PFSK-1 (cell line): ENCODE measurements around the gene ZNF428.

Experiments used
- FOXP2 ChIP-seq: optimal IDR thresholded peaks from 2 replicates; pipeline ENCODE3; 2011; ENCODE audit warnings: borderline replicate concordance, control low read depth, inconsistent platforms; ENCODE audit not compliant: insufficient read depth; ENCODE audit errors: extremely low read length, extremely low read depth
- POLR2AphosphoS5 ChIP-seq: IDR thresholded peaks from 2 replicates; pipeline ENCODE4 v1.6.1; 2012; ENCODE audit warnings: low read depth, mild to moderate bottlenecking, control low read depth, low read length, moderate library complexity
- SIN3A ChIP-seq: IDR thresholded peaks from 2 replicates; pipeline ENCODE4 v1.6.1; 2012; ENCODE audit warnings: mild to moderate bottlenecking, low read length, moderate library complexity, borderline replicate concordance; ENCODE audit not compliant: insufficient read depth
- TAF1 ChIP-seq: IDR thresholded peaks from 2 replicates; pipeline ENCODE4 v1.6.1; 2012; ENCODE audit warnings: low read length, control low read depth, borderline replicate concordance; ENCODE audit not compliant: insufficient read depth
- TF ChIP-seq, protein P1 (sequence below), 2 experiments: IDR thresholded peaks; 2 replicates each; pipeline versions ENCODE4 v1.6.1 to v1.8.0; 2011 to 2012; ENCODE audit warnings: low read depth in 2 of 2, low read length in 2 of 2, control low read depth in 1 of 2, inconsistent platforms in 1 of 2, mild to moderate bottlenecking in 1 of 2, moderate library complexity in 1 of 2; ENCODE audit not compliant: insufficient read depth in 1 of 2

DNA sequence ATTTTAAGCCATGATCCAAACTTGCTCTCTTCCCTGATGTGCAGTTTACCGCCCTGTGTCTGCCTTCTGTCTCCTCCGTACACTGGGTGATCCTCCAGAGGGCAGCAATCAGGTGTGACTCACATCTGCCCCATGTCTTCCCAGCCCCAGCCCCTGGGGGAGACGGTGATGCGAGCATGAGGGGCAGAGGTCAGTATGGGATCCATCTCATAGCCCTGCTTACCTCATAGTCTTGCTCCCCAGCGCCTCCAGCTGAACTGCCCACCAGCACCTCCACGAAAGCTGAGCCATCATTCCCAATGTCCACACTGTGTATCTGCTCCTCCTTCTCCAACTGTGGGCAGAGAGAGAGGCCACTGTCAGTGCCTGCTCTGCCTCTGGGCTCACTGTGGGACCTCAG, 58.7 kb downstream of the ZNF428 start:
- TF ChIP-seq FOXP2 = no peak
- no peak for TF ChIP-seq TAF1
- TF ChIP-seq POLR2AphosphoS5 = no peak
- TF ChIP-seq, protein P1, sequence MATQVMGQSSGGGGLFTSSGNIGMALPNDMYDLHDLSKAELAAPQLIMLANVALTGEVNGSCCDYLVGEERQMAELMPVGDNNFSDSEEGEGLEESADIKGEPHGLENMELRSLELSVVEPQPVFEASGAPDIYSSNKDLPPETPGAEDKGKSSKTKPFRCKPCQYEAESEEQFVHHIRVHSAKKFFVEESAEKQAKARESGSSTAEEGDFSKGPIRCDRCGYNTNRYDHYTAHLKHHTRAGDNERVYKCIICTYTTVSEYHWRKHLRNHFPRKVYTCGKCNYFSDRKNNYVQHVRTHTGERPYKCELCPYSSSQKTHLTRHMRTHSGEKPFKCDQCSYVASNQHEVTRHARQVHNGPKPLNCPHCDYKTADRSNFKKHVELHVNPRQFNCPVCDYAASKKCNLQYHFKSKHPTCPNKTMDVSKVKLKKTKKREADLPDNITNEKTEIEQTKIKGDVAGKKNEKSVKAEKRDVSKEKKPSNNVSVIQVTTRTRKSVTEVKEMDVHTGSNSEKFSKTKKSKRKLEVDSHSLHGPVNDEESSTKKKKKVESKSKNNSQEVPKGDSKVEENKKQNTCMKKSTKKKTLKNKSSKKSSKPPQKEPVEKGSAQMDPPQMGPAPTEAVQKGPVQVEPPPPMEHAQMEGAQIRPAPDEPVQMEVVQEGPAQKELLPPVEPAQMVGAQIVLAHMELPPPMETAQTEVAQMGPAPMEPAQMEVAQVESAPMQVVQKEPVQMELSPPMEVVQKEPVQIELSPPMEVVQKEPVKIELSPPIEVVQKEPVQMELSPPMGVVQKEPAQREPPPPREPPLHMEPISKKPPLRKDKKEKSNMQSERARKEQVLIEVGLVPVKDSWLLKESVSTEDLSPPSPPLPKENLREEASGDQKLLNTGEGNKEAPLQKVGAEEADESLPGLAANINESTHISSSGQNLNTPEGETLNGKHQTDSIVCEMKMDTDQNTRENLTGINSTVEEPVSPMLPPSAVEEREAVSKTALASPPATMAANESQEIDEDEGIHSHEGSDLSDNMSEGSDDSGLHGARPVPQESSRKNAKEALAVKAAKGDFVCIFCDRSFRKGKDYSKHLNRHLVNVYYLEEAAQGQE (IDR thresholded peaks at IDR 0.05; ENCODE audit: insufficient read depth in 1 of 2, low read depth in 2 of 2, low read length in 2 of 2) = no peak
- TF ChIP-seq SIN3A = no peak
